HG03103 (cell line): Measurements from ENCODE around the gene APOA1.

Source experiments
- ATAC-seq: cut with Tn5 transposase; IDR thresholded peaks from one replicate; pipeline ENCODE4 v1.9.1; 2021; ENCODE audit warnings: low read depth; ENCODE audit not compliant: unreplicated experiment

Gene APOA1

GRCh38 chr11:116792144-116792868, 45.1 kb downstream of the APOA1 start:
- ATAC-seq, result no peak

- ATAC-seq, result no peak
Observed at GRCh38 chr11:116791813-116792143, 45.6 kb downstream of the APOA1 start, which contains the start of gene APOA5. Gene APOA5, minus strand, starts transcription at chr11:116791879. Its CDS starts 19 bp downstream, at chr11:116791860.

GRCh38 chr11:116791002-116791812, 46.2 kb downstream of the APOA1 start:
- ATAC-seq, result no peak

GRCh38 chr11:116790167-116791001, 47.0 kb downstream of the APOA1 start:
- no peak for ATAC-seq

- no peak for ATAC-seq
Observed at GRCh38 chr11:116788975-116789374, 48.4 kb downstream of the APOA1 start.

GRCh38 chr11:116788534-116788933, 48.9 kb downstream of the APOA1 start:
- no peak for ATAC-seq

- ATAC-seq, result peak; percentile 84
Observed at GRCh38 chr11:116787786-116788486, 49.5 kb downstream of the APOA1 start, which contains the start of gene ZPR1. Gene ZPR1, minus strand, starts transcription at chr11:116788023. Its CDS starts 33 bp downstream, at chr11:116787990.

GRCh38 chr11:116787436-116787785, 50.0 kb downstream of the APOA1 start:
- peak; percentile 7 for ATAC-seq

GRCh38 chr11:116786966-116787365, 50.5 kb downstream of the APOA1 start:
- ATAC-seq, result no peak

- ATAC-seq, result no peak
Observed at GRCh38 chr11:116786326-116786725, 51.1 kb downstream of the APOA1 start.
